Ectodermal cell (in vitro differentiated cells): Measurements from ENCODE around the gene CABLES2.
A peak's percentile ranks its signal among the peaks of the same experiment; 100 is the strongest.

Experiments used
- H3K27ac ChIP-seq: 2 replicates; pipeline ENCODE4 v1.7.0; 2013; ENCODE audit warnings: mild to moderate bottlenecking, low read depth, low read length; ENCODE audit not compliant: insufficient read depth, poor library complexity, severe bottlenecking
- H3K27me3 ChIP-seq: 2 replicates; pipeline ENCODE4 v1.7.0; 2013; ENCODE audit warnings: mild to moderate bottlenecking, low read length; ENCODE audit not compliant: insufficient read depth, control insufficient read depth, poor library complexity, severe bottlenecking
- H3K36me3 ChIP-seq: one replicate; pipeline ENCODE4 v1.7.0; 2013; ENCODE audit warnings: low read length; ENCODE audit not compliant: control insufficient read depth, insufficient read depth
- H3K4me1 ChIP-seq: one replicate; pipeline ENCODE4 v1.7.0; 2013; ENCODE audit warnings: low read length; ENCODE audit not compliant: control insufficient read depth, insufficient read depth
- H3K4me3 ChIP-seq: 2 replicates; pipeline ENCODE4 v1.7.0; 2013; ENCODE audit warnings: low read depth, low read length, control low read depth; ENCODE audit not compliant: insufficient read depth
- H3K9me3 ChIP-seq: 2 replicates; pipeline ENCODE4 v1.7.0; 2013; ENCODE audit warnings: mild to moderate bottlenecking, low read length, moderate library complexity; ENCODE audit not compliant: control insufficient read depth
- WGBS, 2 experiments: methylation state at CpG; one replicate each; pipeline ENCODE4 v1.1.7; 2013; ENCODE audit warnings: missing lambda C conversion rate in 2 of 2; 5-methylcytosine and 5-hydroxymethylcytosine counted together

Gene CABLES2

GRCh38 chr20:62387219-62387913, 19.7 kb downstream of the CABLES2 start:
- WGBS, 2 experiments = 4 to 5% methylated on average over 47 of the region's 47 CpGs
- H3K36me3 ChIP-seq = peaks cover 10% of the 10 kb centered on the region
- no peaks in the 10 kb centered on the region for H3K27me3 ChIP-seq
- no peak overlapping the region for H3K27ac ChIP-seq
- H3K4me3 ChIP-seq = peak overlapping the region; percentile 100
- H3K9me3 ChIP-seq = no peaks in the 10 kb centered on the region
- H3K4me1 ChIP-seq = peaks cover 16% of the 10 kb centered on the region

- Histone ChIP-seq H3K4me1 (peaks cover 16% of the 10 kb centered on the region), H3K9me3 (no peaks in the 10 kb centered on the region), H3K4me3 (peak within 1 kb of the TSS; percentile 100), H3K27ac (peak within 1 kb of the TSS; percentile 22), H3K27me3 (no peaks in the 10 kb centered on the region), H3K36me3 (peaks cover 12% of the 10 kb centered on the region)
- WGBS, 2 experiments = 0 to 1% methylated on average over 83 of the region's 83 CpGs
Observed at GRCh38 chr20:62386383-62387218, 20.5 kb downstream of the CABLES2 start, which contains the start of gene RPS21. RPS21 (plus strand) TSS chr20:62387103; CDS start chr20:62387339, 236 bp downstream.

GRCh38 chr20:62382306-62383198, 24.5 kb downstream of the CABLES2 start:
- Histone ChIP-seq H3K27ac (no peak overlapping the region), H3K4me3 (no peak overlapping the region), H3K36me3 (peaks cover 4% of the 10 kb centered on the region), H3K4me1 (peaks cover 8% of the 10 kb centered on the region), H3K27me3 (no peaks in the 10 kb centered on the region), H3K9me3 (no peaks in the 10 kb centered on the region)
- WGBS, 2 experiments = 60 to 63% methylated on average over 18 of the region's 18 CpGs

GRCh38 chr20:62381842-62382241, 25.2 kb downstream of the CABLES2 start:
- H3K27me3 ChIP-seq = no peaks in the 10 kb centered on the region
- H3K4me1 ChIP-seq = peaks cover 15% of the 10 kb centered on the region
- no peaks in the 10 kb centered on the region for H3K9me3 ChIP-seq
- H3K36me3 ChIP-seq = peaks cover 4% of the 10 kb centered on the region
- H3K27ac ChIP-seq = no peak overlapping the region
- no peak overlapping the region for H3K4me3 ChIP-seq
- whole genome bisulfite sequencing, 2 experiments = 93 to 95% methylated on average over 6 of the region's 6 CpGs

GRCh38 chr20:62381202-62381797, 25.8 kb downstream of the CABLES2 start:
- Histone ChIP-seq H3K27me3 (no peaks in the 10 kb centered on the region), H3K36me3 (peaks cover 4% of the 10 kb centered on the region), H3K27ac (no peak overlapping the region), H3K4me1 (peaks cover 18% of the 10 kb centered on the region), H3K9me3 (no peaks in the 10 kb centered on the region), H3K4me3 (no peak overlapping the region)
- WGBS, 2 experiments = 86 to 87% methylated on average over 16 of the region's 16 CpGs

- H3K4me1 ChIP-seq = peaks cover 25% of the 10 kb centered on the region
- no peak overlapping the region for H3K27ac ChIP-seq
- 87 to 88% methylated on average over 22 of the region's 22 CpGs for WGBS, 2 experiments
Observed at GRCh38 chr20:62378215-62378614, 28.9 kb downstream of the CABLES2 start.

GRCh38 chr20:62377615-62378178, 29.4 kb downstream of the CABLES2 start:
- H3K9me3 ChIP-seq = no peaks in the 10 kb centered on the region
- H3K4me1 ChIP-seq = peaks cover 25% of the 10 kb centered on the region
- H3K27me3 ChIP-seq = no peaks in the 10 kb centered on the region
- H3K36me3 ChIP-seq = peaks cover 4% of the 10 kb centered on the region
- 91 to 93% methylated on average over 15 of the region's 15 CpGs for WGBS, 2 experiments
- no peak overlapping the region for H3K27ac ChIP-seq
- H3K4me3 ChIP-seq = no peak overlapping the region

More at GRCh38 chr20:62378215-62378614, 28.9 kb downstream of the CABLES2 start:
- H3K27me3 ChIP-seq = no peaks in the 10 kb centered on the region
- H3K9me3 ChIP-seq = no peaks in the 10 kb centered on the region
- no peak overlapping the region for H3K4me3 ChIP-seq
- H3K36me3 ChIP-seq = peaks cover 4% of the 10 kb centered on the region

- Histone ChIP-seq H3K27ac (no peak overlapping the region), H3K9me3 (no peaks in the 10 kb centered on the region), H3K4me1 (peaks cover 25% of the 10 kb centered on the region), H3K36me3 (peaks cover 3% of the 10 kb centered on the region), H3K4me3 (no peak overlapping the region), H3K27me3 (no peaks in the 10 kb centered on the region)
- 95% methylated on average over 17 of the region's 17 CpGs for WGBS, 2 experiments
Observed at GRCh38 chr20:62377064-62377461, 30.0 kb downstream of the CABLES2 start.
